Mesenteric fat pad (tissue), 1 donor: Measurements from ENCODE around the gene PCLO. TPM values are rescaled to one million over a fixed set of nuclear protein-coding genes. Genes with fewer than 3 reads are reported as not detected.
"Not testable (repeated sequence)": the region's sequence is repeated elsewhere in the genome, so short reads cannot be mapped to it uniquely, and the experiment has no call there.

Experiments
- DNase-seq: peaks from one replicate; pipeline ENCODE4 v3.0.0-alpha.2; 2020; ENCODE audit warnings: low spot score
- total RNA-seq: library from RNA; stranded (reverse); fragmentation: NEBNext Ultra II Directional; extraction: Animal tissue kit (Norgen Biotek cat#: 25700); gene quantifications from one replicate; pipeline ENCODE4 v1.2.1, GENCODE V29; 2021
- donor health status: DM: yes; HTN: yes; CAD: no.

PCLO gene
- total RNA-seq, 1 donor from 2014 or later, result 2.2 TPM

- DNase-seq, result no peak
Observed at GRCh38 chr7:82742163-82742562, 420.5 kb downstream of the PCLO start.

GRCh38 chr7:82741493-82741892, 421.2 kb downstream of the PCLO start:
- no peak for DNase-seq

DNA sequence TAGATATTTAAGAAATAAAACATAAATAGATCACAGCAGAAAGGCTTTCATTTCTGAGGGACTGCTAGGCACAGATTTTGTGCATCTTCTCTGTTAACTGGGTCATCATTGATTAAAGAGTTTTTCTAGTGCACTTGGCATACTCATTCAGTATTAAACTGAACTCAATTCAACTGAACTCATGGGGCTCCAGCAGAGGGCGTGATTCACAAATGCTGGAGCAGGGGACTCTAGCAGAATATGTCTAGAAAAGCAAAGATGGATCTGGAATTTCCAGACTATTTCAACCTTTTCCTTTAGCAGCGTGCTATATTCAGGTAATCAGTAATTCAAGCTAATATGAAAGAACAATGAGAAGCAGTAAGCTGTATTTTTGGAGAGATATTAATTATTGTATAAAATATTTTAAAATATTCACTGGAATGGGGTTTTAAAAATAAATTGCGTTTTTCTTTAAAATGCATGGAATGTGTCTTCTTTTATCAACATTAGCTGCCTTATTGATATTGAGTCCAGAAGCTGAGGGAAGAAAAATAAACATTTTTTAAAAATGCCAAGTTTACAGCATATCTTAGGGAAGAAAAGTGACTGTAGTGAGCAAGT, 422.3 kb downstream of the PCLO start:
- no peak for DNase-seq

DNA sequence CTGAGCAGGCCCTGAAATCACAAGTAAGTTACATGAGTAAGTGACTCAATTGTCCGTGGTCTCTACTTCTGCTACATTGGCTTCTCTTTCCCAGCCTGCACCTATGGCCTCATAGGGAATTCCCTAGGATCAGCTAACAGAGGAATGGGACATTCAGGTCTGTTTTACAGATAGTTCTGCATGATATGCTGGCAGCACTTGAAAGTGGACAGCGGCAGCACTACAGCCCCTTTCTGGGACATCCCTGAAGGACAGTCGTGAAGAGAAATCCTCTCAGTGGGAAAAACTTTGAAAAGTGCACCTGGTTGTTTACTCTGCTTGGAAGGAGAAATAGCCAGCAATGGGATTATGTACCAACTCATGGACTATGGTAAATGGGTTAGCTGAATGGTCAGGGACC, 426.1 kb downstream of the PCLO start:
- DNase-seq, result no peak

GRCh38 chr7:82732677-82733076, 430.0 kb downstream of the PCLO start:
- no peak for DNase-seq

DNA sequence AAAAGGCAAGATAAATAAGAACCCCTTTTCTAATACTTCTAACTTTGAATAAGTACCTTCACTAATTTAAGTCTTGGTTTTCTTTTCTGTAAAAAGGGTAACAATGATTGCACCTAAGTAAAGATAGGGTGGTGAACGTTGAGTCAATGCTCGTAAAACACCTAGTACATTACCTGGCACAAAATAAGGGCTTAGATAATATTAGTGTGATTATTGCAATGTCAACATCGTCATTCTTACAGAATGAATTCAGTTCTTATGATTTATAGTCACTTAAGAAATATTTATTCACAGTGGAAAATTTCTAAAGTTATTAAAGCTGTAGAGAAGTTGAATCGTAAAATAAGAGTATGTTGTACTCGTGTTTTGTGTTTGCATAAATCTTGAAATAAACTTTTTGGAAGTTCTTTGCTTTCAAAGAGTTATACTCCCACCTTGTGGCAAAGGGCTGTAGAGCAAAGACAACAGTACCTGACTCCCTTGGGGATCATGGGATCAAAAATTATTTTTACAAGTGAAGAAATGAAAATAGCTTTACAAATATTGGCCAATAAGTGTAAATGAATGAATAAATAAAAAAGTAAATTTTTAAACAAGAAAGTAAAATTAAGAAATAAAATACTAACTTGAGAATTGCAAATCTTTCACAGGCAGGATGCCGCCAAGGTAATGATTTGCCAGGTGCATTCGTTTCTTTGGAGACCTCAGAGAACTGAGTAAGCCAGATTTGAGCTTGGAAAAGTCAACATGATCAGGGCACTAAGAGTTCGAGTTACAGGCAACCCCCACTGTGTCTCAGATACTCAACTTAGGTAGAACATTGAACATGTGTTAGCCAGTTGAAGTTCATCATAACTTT, 433.3 kb downstream of the PCLO start:
- DNase-seq, result no peak

DNA sequence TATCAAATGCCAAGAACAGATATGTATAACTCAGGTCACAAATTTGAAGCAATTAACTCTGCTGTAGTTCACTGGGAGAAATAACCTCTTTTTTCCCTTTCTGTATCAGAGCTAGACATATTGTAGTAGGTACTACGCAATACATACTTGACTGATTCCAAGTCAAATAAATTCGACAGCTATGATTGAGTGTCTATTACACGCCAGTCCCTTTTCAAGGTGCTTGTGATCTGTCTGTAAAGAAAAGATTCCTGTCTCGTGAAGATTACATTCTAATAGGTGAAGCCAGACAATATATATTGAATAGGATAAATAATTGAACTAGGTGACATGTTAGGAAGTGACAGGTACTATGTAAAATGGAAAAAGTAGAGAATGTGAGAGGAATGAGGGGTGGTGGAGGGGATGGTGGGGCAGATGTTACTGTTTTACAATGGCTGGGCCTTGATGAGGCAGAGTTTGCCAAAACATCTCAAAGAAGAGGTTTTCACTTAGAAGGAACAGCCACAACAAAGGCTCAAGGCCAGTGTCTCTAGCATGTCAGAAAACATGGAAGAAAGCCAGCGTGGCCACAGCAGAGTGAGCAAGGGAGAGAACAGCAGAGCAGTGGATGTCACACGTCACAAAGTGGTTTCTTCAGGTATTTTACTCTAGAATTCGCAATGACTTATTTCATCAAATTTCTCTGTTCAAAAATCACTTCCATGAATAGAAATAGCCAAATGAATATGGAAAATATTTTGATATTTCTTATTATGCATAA, 436.5 kb downstream of the PCLO start:
- DNase-seq, result no peak

DNA sequence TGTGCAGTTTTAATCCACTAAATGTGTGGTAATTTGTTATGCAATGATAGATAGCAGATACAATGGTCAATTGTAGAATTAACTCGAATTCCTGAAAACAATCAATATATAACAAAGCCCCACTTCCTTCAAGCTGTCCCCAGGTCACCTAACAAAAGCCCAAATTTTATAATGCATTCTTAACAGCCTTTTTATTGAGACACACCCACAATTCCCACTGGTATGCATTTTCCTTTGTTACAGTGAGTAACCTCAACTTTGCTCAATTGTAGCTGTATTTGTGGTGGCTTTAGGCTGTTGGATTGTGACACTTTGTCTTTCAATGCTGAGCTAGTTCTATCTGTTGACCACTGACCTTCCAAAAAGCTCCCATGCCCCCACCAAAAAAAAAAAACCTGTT, 439.3 kb downstream of the PCLO start:
- DNase-seq, result no peak

GRCh38 chr7:82722946-82723345, 439.7 kb downstream of the PCLO start:
- no peak for DNase-seq

GRCh38 chr7:82715344-82715743, 447.3 kb downstream of the PCLO start:
- DNase-seq, result no peak

GRCh38 chr7:82714883-82715282, 447.8 kb downstream of the PCLO start:
- no peak for DNase-seq

GRCh38 chr7:82713506-82713905, 449.2 kb downstream of the PCLO start:
- DNase-seq, result no peak

DNA sequence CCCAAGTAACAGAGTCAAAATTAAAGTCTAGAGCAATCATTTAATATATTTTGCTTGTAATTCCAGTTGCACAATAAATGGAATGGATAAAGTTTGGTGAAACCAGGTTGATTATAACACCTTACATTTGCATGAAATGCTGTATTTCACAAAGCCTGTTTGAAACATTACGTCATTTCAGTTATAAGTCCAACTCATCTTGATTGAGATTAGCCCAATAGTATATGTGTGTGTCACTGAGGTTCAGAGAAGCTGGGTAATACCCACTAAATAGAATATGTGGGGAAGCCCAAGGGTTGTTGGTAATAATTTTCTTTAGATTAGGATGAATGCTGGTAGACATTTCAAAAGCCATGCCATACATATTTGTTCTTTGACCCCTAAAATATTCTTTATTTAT, 456.3 kb downstream of the PCLO start:
- not testable (repeated sequence) for DNase-seq

- no peak for DNase-seq
Observed at GRCh38 chr7:82705517-82706260, 457.0 kb downstream of the PCLO start.

- DNase-seq, result no peak
Observed at GRCh38 chr7:82704121-82704520, 458.6 kb downstream of the PCLO start.
